Stimulated activated CD4-positive, alpha-beta T cell treated with anti-CD3 and anti-CD28 coated beads, Interleukin-1b, Interleukin-23, amount 100 ng/mL, for 48 hours (primary cell): ENCODE data around the gene TMEM168.
"Not testable (repeated sequence)": the region's sequence is repeated elsewhere in the genome, so short reads cannot be mapped to it uniquely, and the experiment has no call there.

Source experiments
- DNase-seq: peaks from one replicate; pipeline ENCODE4 v3.0.0-alpha.2; 2020

TMEM168 gene

DNA sequence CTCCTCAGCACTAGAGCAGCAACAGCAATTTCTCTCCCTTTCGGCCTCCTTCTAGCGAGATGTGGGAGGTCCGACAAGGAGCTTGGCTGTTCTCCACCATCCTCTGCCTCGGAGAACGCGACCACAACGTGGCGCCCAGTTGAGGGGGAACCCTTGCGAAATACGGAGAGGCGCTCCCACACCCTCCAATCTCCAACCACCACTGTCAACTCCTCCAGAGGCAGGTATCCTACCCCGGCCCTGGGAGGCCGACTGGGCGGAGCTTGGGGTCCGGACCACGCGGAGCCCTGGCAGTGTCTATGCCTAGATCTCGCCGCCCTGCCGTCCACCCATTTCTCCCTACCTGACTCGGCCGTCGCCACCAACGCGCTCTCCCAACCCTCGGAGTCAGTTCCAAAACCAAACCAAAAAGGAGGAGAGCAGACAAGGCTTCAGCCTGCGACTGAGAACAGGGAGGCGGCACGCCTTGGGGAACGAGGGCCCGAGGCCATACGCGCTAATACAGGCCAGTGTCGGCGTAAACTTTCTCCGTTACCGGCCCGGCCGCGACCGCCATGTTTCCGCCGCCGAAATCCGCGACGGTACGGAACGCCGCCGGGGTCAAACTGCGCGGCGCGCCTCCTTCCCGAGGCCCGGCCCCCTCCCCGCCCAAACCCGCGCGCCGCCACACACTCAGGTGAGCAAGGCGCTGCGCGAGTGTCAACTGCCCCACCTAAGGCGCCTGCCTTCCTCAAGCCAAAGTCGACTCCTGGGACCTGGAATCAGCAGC is at the start of gene TMEM168:
TSS of gene TMEM168 (minus strand) at position 577 of the 769 bp plus-strand sequence. CDS start 5,568 bp downstream, outside the sequence.
- peak; percentile 85 for DNase-seq

- DNase-seq: not testable (repeated sequence)
Measured at GRCh38 chr7:112835928-112836327, 45.7 kb upstream of the TMEM168 start.

GRCh38 chr7:112833082-112833481 is 42.9 kb upstream of the TMEM168 start:
- no peak for DNase-seq

DNA sequence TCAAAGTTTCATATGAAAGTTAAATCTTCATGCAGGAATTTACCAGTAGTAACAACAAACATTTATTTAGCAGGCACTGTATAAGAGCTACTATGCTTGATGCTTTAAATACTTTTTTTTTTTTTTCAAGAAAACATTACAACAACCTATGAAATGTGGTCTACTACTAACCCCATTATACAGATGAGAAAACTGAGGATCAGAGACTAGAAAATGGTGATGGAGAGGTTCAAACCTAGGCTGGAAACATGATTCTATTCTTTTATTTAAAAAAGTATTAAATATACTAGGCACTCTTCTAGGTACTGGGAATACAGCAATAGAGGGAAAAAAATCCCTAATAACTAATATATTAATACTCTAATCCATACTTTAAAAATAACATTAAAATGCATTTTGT is 40.6 kb upstream of the TMEM168 start:
- no peak for DNase-seq

DNA sequence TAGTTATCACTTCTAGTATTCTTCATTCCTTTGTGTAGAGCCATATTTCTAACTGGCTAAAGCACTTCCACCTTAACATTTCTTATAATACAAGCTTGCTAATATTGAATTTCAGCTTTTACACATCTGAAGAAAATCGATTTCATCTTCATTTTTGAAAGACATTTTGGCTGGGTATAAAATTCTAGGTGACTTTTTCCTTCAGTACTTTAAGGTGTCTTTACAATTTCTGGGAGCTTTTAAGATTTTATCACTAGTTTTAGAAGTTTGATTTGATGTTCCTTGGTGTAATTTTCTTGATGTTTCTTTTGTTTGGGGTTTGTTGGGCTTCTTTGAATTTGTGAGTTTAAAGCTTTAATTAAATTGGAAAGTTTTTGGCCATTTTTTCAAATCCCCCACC is 38.5 kb upstream of the TMEM168 start:
- DNase-seq: no peak

GRCh38 chr7:112821345-112821744 is 31.2 kb upstream of the TMEM168 start:
- no peak for DNase-seq

- no peak for DNase-seq
Measured at GRCh38 chr7:112819536-112819935, 29.3 kb upstream of the TMEM168 start.

DNA sequence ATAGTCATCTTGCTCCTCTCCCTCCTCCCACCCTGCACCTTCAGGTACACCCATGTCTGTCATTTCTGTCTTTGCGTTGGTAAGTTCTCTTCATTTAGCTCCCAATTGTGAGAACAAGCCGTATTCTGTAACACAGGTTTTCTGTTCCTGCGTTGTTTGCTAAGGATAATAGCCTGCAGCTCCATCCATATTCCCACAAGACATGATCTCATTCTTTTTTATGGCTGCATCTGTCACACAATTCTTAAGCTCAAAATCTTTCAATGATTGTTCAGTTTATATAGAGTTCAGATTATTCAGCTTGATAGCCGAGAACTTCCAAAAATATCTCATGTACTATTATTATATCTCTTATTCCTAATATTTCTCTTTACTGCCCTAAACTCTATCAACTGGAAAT is 16.0 kb upstream of the TMEM168 start:
- DNase-seq: no peak

GRCh38 chr7:112802406-112802805 is 12.2 kb upstream of the TMEM168 start:
- DNase-seq: no peak

- no peak for DNase-seq
Measured at GRCh38 chr7:112800486-112800885, 10.3 kb upstream of the TMEM168 start.

GRCh38 chr7:112799448-112800120 is 9.4 kb upstream of the TMEM168 start:
- no peak for DNase-seq

GRCh38 chr7:112798274-112799159 is 8.3 kb upstream of the TMEM168 start:
- DNase-seq: no peak

- DNase-seq: not testable (repeated sequence)
Measured at GRCh38 chr7:112796552-112796951, 6.4 kb upstream of the TMEM168 start.

- no peak for DNase-seq
Measured at GRCh38 chr7:112792441-112792840, 2.2 kb upstream of the TMEM168 start.

DNA sequence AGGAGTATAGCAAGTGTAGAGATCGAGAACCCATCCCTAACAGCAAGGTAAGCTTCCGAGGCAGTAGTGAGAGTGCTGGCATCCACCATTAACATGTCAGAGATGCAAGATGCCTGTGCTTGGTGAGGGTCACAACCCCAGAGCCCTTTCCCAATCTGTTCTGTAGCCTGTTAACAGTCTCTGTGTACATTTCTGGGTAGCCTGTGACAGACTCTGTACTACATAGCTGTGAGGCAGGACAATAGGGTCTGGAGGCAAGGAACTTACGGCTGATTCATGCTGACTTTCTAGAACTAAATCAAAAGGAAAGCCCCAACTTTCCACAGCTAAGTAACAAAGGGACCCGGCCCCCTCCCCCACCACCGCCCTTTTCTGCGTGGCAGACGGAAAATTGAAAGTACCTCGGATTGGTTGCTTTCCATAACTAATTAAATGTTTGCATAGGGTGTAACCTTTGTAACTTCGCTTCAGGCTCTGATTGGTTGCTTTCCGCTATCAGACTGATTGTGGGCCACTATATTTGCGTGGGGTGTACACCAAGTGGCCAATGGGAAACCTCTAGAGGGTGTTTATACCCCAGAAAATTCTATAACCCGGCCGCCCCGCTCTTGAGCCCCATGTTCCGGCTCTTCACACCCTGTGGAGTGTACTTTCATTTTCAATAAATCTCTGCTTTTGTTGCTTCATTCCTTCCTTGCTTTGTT is 1.4 kb upstream of the TMEM168 start:
- no peak for DNase-seq

GRCh38 chr7:112790586-112791003 is 402 bp upstream of the TMEM168 start:
- no peak for DNase-seq

DNA sequence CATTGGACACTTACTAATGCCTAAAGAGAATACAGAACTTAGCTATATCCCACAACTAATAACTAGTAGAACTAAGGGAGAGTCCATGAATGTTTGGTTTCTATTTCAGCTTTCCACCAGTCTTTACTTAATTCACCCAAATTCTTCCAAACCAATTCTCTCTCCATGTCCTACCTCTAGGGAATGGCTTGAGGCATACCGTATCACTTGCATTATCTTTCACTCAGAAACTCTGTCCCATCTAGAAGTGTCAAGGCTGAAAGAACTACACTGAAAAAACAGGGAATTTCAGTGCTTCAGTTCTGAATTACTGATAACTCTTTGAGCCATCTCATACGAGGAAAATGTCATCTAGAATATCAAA is 758 bp downstream of the TMEM168 start:
- no peak for DNase-seq

DNA sequence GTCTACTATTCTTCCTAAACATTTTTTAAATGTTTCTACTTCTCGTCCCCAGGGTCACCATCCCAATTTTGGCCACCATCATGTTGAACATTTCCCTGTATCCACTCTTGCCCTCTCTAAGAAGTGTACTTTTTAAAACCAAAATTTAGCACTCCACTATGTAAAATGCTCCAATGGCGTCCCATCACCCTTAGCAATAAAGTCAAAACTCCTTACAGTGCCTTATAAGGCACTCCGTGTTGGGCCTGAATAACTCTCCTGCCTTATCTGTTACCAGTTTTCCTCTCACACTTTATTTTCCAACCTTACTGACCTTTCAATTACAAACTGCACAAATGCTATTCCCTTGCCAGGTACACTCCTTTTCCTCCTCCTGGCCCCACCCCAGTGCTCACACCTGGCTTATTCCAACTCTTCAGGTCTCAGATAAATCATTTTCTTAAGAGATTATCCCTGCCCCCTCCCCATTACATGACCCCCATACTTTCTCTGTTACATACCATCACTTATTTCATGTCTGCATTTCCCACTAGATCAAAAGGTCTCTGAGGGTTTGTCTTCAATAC is 1.3 kb downstream of the TMEM168 start:
- DNase-seq: no peak

DNA sequence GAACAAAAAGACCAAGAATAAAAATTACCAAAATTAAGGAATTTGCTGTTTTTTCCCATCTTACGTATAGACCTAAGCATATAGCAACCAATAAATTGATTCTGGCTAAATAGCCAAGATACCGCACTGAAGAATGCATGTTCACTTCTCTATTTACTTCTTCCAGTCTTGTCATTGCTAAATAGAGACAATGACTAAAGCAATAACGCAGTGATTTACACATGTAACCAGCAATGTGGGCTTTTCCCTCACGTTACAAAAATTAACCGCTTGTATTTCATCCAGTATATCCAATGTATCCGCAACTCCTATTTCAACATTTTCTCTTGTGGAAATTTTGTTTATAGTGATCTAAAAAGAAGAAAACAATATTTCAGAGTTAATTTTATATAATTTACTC is 5.6 kb downstream of the TMEM168 start:
- DNase-seq: no peak

DNA sequence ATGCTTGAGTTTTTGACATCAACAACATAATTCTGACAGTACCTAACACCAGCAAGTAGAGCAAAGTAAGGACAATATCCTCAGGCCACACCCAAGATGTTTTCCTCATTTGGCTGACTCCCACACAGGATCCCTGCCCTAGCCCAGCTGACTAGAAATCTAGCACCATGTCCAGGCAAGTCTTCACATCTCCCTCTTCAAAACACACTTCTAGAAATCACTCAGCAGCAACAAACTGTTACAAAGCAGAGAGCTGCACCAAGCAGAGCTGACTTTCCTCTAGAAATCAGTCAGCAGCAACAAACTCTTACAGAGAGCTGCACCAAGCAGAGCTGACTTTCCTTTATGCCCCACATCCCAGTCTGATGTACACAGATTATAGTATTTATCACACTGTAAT is 7.7 kb downstream of the TMEM168 start:
- DNase-seq: peak; percentile 19

DNA sequence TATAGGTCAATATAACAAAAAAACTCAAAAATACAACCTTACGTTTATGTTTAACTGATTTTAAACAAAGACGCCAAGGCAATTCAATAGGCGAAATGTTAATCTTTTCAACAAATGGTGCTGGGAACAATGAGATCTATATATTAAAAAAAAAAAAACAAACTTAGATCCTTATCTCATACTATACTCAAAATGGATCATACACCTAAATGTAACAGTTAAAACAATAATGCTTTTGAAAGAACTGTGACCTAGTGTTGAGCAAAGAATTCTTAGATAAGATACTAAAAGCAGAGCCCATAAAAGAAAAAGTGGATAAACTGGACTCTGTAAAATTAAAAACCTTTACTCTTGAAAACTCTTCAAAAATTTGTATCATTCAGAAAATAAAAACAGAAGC is 8.6 kb downstream of the TMEM168 start:
- no peak for DNase-seq

DNA sequence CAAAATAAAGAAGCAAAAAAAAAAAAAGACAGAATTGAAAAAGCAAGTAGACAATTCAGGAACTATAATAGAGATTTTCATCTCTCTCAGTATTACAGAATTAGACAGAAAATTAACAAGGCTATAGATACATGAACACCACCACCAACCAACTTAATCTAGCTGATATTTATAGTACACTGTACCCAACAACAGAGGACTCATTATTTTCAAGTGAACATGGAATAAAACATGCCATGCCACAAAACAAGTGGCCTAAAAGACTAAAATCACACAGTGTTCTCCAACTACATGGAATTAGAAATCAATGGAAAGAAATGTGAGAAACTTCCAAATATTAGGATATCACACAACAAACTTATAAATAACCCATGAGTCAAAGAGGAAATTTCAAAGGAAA is 9.1 kb downstream of the TMEM168 start:
- DNase-seq: no peak

GRCh38 chr7:112779667-112780066 is 10.5 kb downstream of the TMEM168 start:
- DNase-seq: no peak
